Retina (tissue), 1 donor: Measurements from ENCODE around the gene ZNF175.

Source experiments
- DNase-seq: peaks from one replicate; pipeline ENCODE4 v3.0.0-alpha.2; 2016

The ZNF175 gene

GRCh38 chr19:51637362-51637978 lies 66.4 kb downstream of the ZNF175 start:
- no peak for DNase-seq

GRCh38 chr19:51639916-51640315 lies 68.8 kb downstream of the ZNF175 start:
- DNase-seq = no peak

GRCh38 chr19:51640386-51640785 lies 69.3 kb downstream of the ZNF175 start:
- no peak for DNase-seq

- no peak for DNase-seq
These were observed 70.6 kb downstream of the ZNF175 start for GRCh38 chr19:51641648-51642047.
